MCF 10A (cell line): Measurements from ENCODE around the gene ZNF101. TPM values are rescaled to one million over a fixed set of nuclear protein-coding genes. Genes with fewer than 3 reads are reported as not detected.

ENCODE experiments used
- BruUV-seq: library from RNA; stranded (reverse); fragments of 400-500 nt; replicated peaks from 2 replicates; lab custom pipeline; 2021; lab: Mats Ljungman, UMichigan
- CTCF ChIA-PET: fragments of 300-600 bp; sonication (Branson Sonifier 250); formaldehyde crosslinking; extraction: SDS; loops from one replicate; lab custom pipeline; 2021; ENCODE audit warnings: antibody characterized with exemption, inconsistent platforms; lab: Yijun Ruan, JAX
- POLR2A ChIA-PET: fragments of 300-600, 350-650 bp; sonication (Branson Sonifier 250); formaldehyde crosslinking; extraction: SDS; loops from one replicate; lab custom pipeline; 2020; ENCODE audit warnings: antibody characterized with exemption, inconsistent platforms; lab: Yijun Ruan, JAX
- DNase-seq: peaks from one replicate; pipeline ENCODE4 v3.0.0-alpha.2; 2018; ENCODE audit not compliant: unreplicated experiment
- H3K27ac Mint-ChIP-seq: one replicate; pipeline ENCODE4 v1.8.0; 2022; ENCODE audit warnings: mild to moderate bottlenecking, low read depth, mixed read lengths; ENCODE audit not compliant: unreplicated experiment
- H3K27me3 Mint-ChIP-seq: one replicate; pipeline ENCODE4 v1.8.0; 2022; ENCODE audit warnings: mixed read lengths; ENCODE audit not compliant: insufficient read depth, unreplicated experiment
- H3K36me3 Mint-ChIP-seq: one replicate; pipeline ENCODE4 v1.8.0; 2022; ENCODE audit warnings: mild to moderate bottlenecking, moderate library complexity, mixed read lengths; ENCODE audit not compliant: insufficient read depth, unreplicated experiment
- H3K4me1 Mint-ChIP-seq: one replicate; pipeline ENCODE4 v1.8.0; 2022; ENCODE audit warnings: mixed read lengths; ENCODE audit not compliant: insufficient read depth, unreplicated experiment
- H3K4me3 Mint-ChIP-seq: one replicate; pipeline ENCODE4 v1.8.0; 2022; ENCODE audit warnings: mild to moderate bottlenecking, moderate library complexity, mixed read lengths; ENCODE audit not compliant: unreplicated experiment
- H3K9me3 Mint-ChIP-seq: one replicate; pipeline ENCODE4 v1.8.0; 2022; ENCODE audit warnings: mixed read lengths; ENCODE audit not compliant: unreplicated experiment
- intact Hi-C: fragments of 100-400 bp; cut with micrococcal nuclease; formaldehyde crosslinking; loops from 2 replicates; pipeline ENCODE4 v1.14.1; 2022
- total RNA-seq: library from RNA; stranded (reverse); gene quantifications from 2 replicates; pipeline ENCODE4 v1.2.3, GENCODE V29; 2022
- TF ChIP-seq, protein P1 (sequence below): fragments of 200-600 bp; IDR thresholded peaks from one replicate; pipeline ENCODE4 v1.8.0; 2022; ENCODE audit warnings: antibody characterized with exemption, mild to moderate bottlenecking; ENCODE audit not compliant: unreplicated experiment

Gene ZNF101
- total RNA-seq, 1 experiment from 2014 or later: 8.6 TPM

DNA sequence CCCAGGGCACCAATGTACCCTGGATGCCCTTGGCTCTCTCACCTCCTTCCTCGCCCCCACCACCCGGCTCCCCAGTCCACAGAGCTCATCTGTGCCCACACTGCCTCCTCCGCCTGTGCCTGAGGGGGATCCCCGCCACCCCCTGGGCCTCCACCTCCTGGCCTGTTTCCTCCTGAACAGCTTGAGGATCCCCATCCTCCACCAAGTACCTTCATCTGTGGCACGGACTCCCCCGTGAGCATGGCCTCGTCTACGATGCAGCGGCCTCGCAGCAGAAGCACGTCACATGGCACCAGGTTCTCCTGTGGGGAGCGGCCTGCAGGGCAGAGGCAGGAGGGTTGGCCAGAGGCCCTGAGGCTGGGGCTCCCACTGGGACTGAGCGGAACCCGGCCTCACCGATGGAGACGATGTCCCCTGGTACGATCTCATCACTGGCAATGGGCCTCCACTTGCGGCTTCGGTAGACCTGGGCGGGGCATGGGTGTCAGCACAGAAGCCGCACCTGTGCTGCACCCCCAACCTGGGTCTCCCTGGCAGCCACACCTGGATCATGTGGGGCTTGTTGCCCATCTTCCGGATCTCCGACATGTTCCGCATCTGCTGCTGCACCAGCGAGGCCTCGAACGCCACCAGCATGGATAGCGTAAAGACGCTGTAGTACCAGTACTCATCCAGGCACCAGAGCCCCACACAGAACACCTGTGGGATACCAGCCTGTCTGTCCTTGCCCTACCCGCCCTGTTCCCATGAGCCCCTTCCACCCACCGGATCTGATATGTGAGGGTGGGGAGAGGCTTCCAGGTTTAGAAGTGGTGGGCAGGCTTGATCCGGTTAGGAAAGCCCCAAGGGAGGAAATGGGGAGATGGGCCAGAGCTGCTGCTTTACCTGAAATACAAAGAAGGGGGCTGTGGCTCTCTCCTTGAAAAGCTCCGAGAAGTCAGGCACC, 11.9 kb upstream of the ZNF101 start:
- H3K36me3 Mint-ChIP-seq: peaks cover 80% of the 10 kb centered on the region
- POLR2A ChIA-PET: no interaction called here
- no TSS peak for BruUV-seq
- CTCF ChIA-PET: interaction anchor here (2.5 kb wide), 1 partner anchor 13 kb away, joined by 15 read pairs; the partner anchor contains the start of gene GMIP
- no peaks in the 10 kb centered on the region for H3K9me3 Mint-ChIP-seq
- intact Hi-C loops: no loop called here
- H3K27ac Mint-ChIP-seq: no peak overlapping the region
- TF ChIP-seq, protein P1, sequence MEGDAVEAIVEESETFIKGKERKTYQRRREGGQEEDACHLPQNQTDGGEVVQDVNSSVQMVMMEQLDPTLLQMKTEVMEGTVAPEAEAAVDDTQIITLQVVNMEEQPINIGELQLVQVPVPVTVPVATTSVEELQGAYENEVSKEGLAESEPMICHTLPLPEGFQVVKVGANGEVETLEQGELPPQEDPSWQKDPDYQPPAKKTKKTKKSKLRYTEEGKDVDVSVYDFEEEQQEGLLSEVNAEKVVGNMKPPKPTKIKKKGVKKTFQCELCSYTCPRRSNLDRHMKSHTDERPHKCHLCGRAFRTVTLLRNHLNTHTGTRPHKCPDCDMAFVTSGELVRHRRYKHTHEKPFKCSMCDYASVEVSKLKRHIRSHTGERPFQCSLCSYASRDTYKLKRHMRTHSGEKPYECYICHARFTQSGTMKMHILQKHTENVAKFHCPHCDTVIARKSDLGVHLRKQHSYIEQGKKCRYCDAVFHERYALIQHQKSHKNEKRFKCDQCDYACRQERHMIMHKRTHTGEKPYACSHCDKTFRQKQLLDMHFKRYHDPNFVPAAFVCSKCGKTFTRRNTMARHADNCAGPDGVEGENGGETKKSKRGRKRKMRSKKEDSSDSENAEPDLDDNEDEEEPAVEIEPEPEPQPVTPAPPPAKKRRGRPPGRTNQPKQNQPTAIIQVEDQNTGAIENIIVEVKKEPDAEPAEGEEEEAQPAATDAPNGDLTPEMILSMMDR: no peak
- no peak overlapping the region for H3K4me3 Mint-ChIP-seq
- H3K27me3 Mint-ChIP-seq: no peaks in the 10 kb centered on the region
- no peak for DNase-seq
- peaks cover 7% of the 10 kb centered on the region for H3K4me1 Mint-ChIP-seq

DNA sequence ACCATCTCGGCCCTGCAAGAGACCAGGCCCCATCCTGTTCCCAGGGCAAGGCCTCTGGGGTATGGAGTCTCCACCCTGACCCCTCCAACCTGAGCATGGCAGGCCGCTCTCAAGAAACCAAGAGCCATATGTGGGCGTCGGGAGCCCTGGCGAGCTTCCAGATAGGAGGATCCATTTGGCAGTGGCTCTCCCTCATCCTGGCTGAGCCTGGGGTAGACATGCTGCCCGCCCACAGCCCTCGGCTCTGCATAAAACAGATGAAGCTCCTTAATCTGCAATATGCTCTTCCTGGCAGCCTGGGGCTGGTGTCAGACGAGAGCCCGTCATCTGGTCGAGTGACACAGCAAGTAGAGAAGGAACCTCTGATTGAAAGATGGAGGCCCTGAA, 11.2 kb upstream of the ZNF101 start:
- CTCF ChIA-PET: interaction anchor here (2.5 kb wide), 1 partner anchor 13 kb away, joined by 15 read pairs; the partner anchor contains the start of gene GMIP
- BruUV-seq: no TSS peak

DNA sequence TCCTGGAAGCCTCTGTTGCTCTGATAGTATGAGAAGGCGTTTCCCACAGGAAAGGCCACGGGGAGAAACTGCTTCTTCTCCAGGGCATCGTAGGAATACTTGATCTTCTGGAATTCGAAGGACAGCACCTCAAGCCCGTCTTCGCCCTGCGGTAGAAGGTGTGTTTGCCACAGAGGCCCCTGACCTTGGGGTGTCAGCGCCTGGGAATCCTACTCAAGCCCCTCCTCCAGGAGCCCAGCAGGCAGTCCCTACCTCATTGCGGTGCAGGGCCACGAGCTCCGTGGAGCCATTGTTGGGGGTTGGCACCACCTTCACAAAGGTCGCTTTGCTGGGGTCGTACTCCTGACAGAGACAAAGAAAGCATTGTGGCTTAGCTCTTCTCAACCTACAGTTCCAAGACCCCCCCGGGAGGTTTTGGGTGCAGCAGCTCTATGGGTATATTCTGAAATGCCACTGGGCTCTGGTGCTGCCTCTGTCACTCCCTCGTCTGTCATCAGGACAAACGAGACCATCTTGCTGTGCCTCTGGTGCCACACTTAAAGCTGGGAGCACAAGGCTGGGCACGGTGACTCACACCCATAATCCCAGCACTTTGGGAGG, 8.9 kb upstream of the ZNF101 start:
- POLR2A ChIA-PET: interaction anchor here (1.3 kb wide), 1 partner anchor 116 kb away, joined by 5 read pairs; no protein-coding TSS in a partner anchor
- DNase-seq: no peak
- Mint-ChIP-seq H3K27me3 (no peaks in the 10 kb centered on the region), H3K27ac (no peak overlapping the region), H3K36me3 (peaks cover 66% of the 10 kb centered on the region), H3K9me3 (no peaks in the 10 kb centered on the region), H3K4me3 (no peak overlapping the region), H3K4me1 (peaks cover 16% of the 10 kb centered on the region)
- BruUV-seq: no TSS peak
- intact Hi-C loops: loop anchor here (10.0 kb wide), 1 partner anchor 205 kb away; the partner anchor contains the start of gene ZNF253
- TF ChIP-seq, protein P1: no peak
- CTCF ChIA-PET: interaction anchor here (1.0 to 2.1 kb wide), 3 partner anchors 16 to 127 kb away, joined by 3 to 10 read pairs (median 4); partner anchors contain the start of gene GMIP

More for the DNA sequence above, 11.2 kb upstream of the ZNF101 start:
- TF ChIP-seq, protein P1: no peak
- Mint-ChIP-seq H3K36me3 (peaks cover 73% of the 10 kb centered on the region), H3K9me3 (no peaks in the 10 kb centered on the region), H3K4me3 (no peak overlapping the region), H3K27ac (no peak overlapping the region), H3K27me3 (no peaks in the 10 kb centered on the region), H3K4me1 (peaks cover 14% of the 10 kb centered on the region)
- intact Hi-C loops: no loop called here
- POLR2A ChIA-PET: no interaction called here
- no peak for DNase-seq
